ENCODE data around the gene CST11. TPM values are rescaled to one million over a fixed set of nuclear protein-coding genes. Genes with fewer than 3 reads are reported as not detected.
"Not testable (repeated sequence)": the region's sequence is repeated elsewhere in the genome, so short reads cannot be mapped to it uniquely, and the experiment has no call there.

CST11 gene
- total and polyA plus RNA-seq, 10 of the 15 experiments (the other 5 are each of a cell fraction or from before 2014, with no cell fraction given), result 0.33 TPM; not detected in 9

DNA sequence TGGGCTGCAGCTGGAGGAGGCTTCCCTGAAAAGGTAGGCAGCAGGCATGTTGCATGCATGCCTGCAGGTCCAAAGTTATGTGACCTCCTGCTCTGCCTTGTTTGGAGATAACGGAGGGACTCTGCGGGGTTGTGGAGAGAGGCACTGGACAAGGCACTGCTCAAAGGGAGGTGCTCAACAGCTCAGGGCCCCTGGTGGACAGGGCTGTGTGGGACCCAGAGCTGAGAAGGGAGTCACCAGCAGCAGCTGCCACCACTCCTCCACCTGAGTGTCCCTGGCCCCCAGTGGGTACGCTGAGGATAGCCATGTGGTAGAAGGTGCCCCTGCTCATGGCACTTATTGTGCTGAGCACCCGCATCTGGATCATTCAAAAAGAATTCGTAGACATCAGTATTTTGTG, 22.7 kb upstream of the CST11 start:
- ChIA-PET CTCF (no interaction called here), POLR2A (no interaction called here), RAD21 (ENCODE audit: unreplicated experiment) (no interaction called here), SMC1A (ENCODE audit: uncharacterized antibody, unreplicated experiment) (no interaction called here)
- no peaks in the 10 kb centered on the region for H3K36me3 ChIP-seq (ENCODE audit: control insufficient read depth in 2 of 2, insufficient read depth in 2 of 2, low read length in 1 of 2)
- H3K27ac ChIP-seq (ENCODE audit: control insufficient read depth, insufficient read depth), result no peak overlapping the region
- no peak overlapping the region for H3K4me2 ChIP-seq (ENCODE audit: control insufficient read depth, insufficient read depth)
- no peak overlapping the region for H2AFZ ChIP-seq (ENCODE audit: control insufficient read depth, low read depth, low read length)
- no peaks in the 10 kb centered on the region for H3K79me2 ChIP-seq (ENCODE audit: control insufficient read depth, insufficient read depth, low read length)
- ATAC-seq (no peak), FAIRE-seq (no peak), DNase-seq (ENCODE audit: low read depth, low spot score) (no peak)
- in situ Hi-C loops (cut with MboI) (loop anchor here (10.0 kb wide), 1 partner anchor 61 kb away; no protein-coding TSS in a partner anchor), intact Hi-C loops (cut with micrococcal nuclease; ENCODE audit: unreplicated experiment) (no loop called here)
- H3K9ac ChIP-seq (ENCODE audit: control insufficient read depth, insufficient read depth, low read length), result no peak overlapping the region
- no peak overlapping the region for H3K4me3 ChIP-seq
- WGBS (ENCODE audit: insufficient coverage, insufficient replicate concordance, low lambda C conversion rate, missing lambda C conversion rate), result 50% methylated on average over 5 of the region's 5 CpGs
- H3K27me3 ChIP-seq (replicated peaks in 1 of 2; ENCODE audit: control insufficient read depth in 2 of 2, insufficient read depth in 2 of 2, low read length in 1 of 2), result no peaks in the 10 kb centered on the region
- H3K9me3 ChIP-seq (replicated peaks; ENCODE audit: control insufficient read depth, insufficient read depth, low read length), result no peaks in the 10 kb centered on the region; the same call in 2 of the 3 replicates
- TF ChIP-seq SP1 (IDR thresholded peaks at IDR 0.05; ENCODE audit: low read depth, low read length) (no peak), YY1 (IDR thresholded peaks at IDR 0.05; ENCODE audit: low read depth, low read length) (no peak), RFX5 (IDR thresholded peaks at IDR 0.05; ENCODE audit: low read depth, low read length) (no peak), ZSCAN29 (IDR thresholded peaks at IDR 0.05) (no peak), POLR2AphosphoS2 (IDR thresholded peaks at IDR 0.05; ENCODE audit: low read depth, low read length) (no peak), ATF7 (IDR thresholded peaks at IDR 0.05; ENCODE audit: low read depth) (no peak), ZNF384 (IDR thresholded peaks at IDR 0.05; ENCODE audit: borderline replicate concordance, low read depth, low read length) (no peak), ASH2L (IDR thresholded peaks at IDR 0.05; ENCODE audit: borderline replicate concordance, low read depth) (no peak), POLR2A (IDR thresholded peaks at IDR 0.05; ENCODE audit: low read depth, low read length) (no peak)
- TF ChIP-seq, protein P1, sequence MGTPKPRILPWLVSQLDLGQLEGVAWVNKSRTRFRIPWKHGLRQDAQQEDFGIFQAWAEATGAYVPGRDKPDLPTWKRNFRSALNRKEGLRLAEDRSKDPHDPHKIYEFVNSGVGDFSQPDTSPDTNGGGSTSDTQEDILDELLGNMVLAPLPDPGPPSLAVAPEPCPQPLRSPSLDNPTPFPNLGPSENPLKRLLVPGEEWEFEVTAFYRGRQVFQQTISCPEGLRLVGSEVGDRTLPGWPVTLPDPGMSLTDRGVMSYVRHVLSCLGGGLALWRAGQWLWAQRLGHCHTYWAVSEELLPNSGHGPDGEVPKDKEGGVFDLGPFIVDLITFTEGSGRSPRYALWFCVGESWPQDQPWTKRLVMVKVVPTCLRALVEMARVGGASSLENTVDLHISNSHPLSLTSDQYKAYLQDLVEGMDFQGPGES (IDR thresholded peaks at IDR 0.05), result no peak
- TF ChIP-seq, protein P2, sequence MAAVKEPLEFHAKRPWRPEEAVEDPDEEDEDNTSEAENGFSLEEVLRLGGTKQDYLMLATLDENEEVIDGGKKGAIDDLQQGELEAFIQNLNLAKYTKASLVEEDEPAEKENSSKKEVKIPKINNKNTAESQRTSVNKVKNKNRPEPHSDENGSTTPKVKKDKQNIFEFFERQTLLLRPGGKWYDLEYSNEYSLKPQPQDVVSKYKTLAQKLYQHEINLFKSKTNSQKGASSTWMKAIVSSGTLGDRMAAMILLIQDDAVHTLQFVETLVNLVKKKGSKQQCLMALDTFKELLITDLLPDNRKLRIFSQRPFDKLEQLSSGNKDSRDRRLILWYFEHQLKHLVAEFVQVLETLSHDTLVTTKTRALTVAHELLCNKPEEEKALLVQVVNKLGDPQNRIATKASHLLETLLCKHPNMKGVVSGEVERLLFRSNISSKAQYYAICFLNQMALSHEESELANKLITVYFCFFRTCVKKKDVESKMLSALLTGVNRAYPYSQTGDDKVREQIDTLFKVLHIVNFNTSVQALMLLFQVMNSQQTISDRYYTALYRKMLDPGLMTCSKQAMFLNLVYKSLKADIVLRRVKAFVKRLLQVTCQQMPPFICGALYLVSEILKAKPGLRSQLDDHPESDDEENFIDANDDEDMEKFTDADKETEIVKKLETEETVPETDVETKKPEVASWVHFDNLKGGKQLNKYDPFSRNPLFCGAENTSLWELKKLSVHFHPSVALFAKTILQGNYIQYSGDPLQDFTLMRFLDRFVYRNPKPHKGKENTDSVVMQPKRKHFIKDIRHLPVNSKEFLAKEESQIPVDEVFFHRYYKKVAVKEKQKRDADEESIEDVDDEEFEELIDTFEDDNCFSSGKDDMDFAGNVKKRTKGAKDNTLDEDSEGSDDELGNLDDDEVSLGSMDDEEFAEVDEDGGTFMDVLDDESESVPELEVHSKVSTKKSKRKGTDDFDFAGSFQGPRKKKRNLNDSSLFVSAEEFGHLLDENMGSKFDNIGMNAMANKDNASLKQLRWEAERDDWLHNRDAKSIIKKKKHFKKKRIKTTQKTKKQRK (IDR thresholded peaks at IDR 0.05; ENCODE audit: low read depth, low read length), result no peak
- BruUV-seq (replicated peaks), result no TSS peak
- no peaks in the 10 kb centered on the region for H4K20me1 ChIP-seq (ENCODE audit: control insufficient read depth, insufficient read depth)
- H3K4me1 ChIP-seq (ENCODE audit: control insufficient read depth, insufficient read depth, low read length), result no peaks in the 10 kb centered on the region

DNA sequence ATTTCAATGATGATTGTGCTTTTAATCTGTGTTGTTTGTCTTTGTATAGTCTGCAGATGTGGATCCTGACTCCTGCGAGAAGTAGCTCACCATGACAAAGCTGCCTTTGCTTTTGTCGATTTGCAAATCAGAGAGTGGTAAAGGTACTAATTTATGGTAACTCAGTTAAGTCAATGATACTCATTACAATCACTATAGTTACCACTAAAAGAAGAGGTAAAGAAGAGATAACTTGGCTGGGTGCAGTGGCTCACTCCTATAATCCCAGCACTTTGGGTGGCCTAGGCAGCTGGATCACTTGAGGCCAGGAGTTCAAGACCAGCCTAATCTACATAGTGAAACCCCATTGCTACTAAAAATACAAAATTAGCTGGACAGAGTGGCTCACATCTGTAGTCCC, 20.6 kb upstream of the CST11 start:
- DNase-seq (ENCODE audit: low read depth, low spot score); BruUV-seq (replicated peaks); CTCF ChIA-PET; H3K27me3 ChIP-seq (replicated peaks in 1 of 2; ENCODE audit: control insufficient read depth in 2 of 2, insufficient read depth in 2 of 2, low read length in 1 of 2); H4K20me1 ChIP-seq (ENCODE audit: control insufficient read depth, insufficient read depth); H3K9ac ChIP-seq (ENCODE audit: control insufficient read depth, insufficient read depth, low read length); H3K79me2 ChIP-seq (ENCODE audit: control insufficient read depth, insufficient read depth, low read length); H3K4me1 ChIP-seq (ENCODE audit: control insufficient read depth, insufficient read depth, low read length); POLR2A ChIA-PET; H2AFZ ChIP-seq (ENCODE audit: control insufficient read depth, low read depth, low read length); ATAC-seq; H3K36me3 ChIP-seq (ENCODE audit: control insufficient read depth in 2 of 2, insufficient read depth in 2 of 2, low read length in 1 of 2); H3K9me3 ChIP-seq (replicated peaks; ENCODE audit: control insufficient read depth, insufficient read depth, low read length); H3K4me2 ChIP-seq (ENCODE audit: control insufficient read depth, insufficient read depth); H3K27ac ChIP-seq (ENCODE audit: control insufficient read depth, insufficient read depth); intact Hi-C loops (cut with micrococcal nuclease; ENCODE audit: unreplicated experiment); H3K4me3 ChIP-seq; FAIRE-seq; RAD21 ChIA-PET (ENCODE audit: unreplicated experiment); SMC1A ChIA-PET (ENCODE audit: uncharacterized antibody, unreplicated experiment): not testable (repeated sequence)
- 12% methylated on average over 2 of the region's 2 CpGs for WGBS (ENCODE audit: insufficient coverage, insufficient replicate concordance, low lambda C conversion rate, missing lambda C conversion rate)
- in situ Hi-C loops (cut with MboI), result loop anchor here (10.0 kb wide), 1 partner anchor 58 kb away; no protein-coding TSS in a partner anchor
